ENCODE results near the gene SPATA1. TPM values are rescaled to one million over a fixed set of nuclear protein-coding genes. Genes with fewer than 3 reads are reported as not detected.

Gene SPATA1
- total and polyA plus RNA-seq, 12 donors, result 0.22 to 2.9 (median 1.5) TPM

DNA sequence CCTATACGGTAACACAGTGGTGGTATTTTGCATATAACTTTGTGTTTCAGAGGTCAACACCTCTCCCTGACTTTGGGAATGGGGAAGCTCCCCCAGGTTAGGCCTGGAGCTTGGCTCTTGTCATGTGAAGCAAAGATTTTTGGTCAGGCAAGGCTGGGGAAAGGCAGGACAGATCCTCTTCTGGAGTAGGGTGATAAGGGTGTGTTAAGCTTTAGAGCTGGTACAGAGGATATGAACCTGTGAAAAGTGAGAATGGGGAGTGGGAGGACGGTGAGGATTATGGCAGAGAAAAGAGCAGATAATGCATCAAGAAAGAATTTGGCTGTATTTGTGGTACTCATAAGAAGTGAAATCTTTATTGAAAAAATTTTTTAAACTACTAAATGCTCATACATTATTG, 24.9 kb upstream of the SPATA1 start:
- H3K9me3 ChIP-seq, result peaks cover 0 to 6% (median 0%) of the 10 kb centered on the region in 11 donors
- H3K36me3 ChIP-seq, result peaks cover 0 to 52% (median 14%) of the 10 kb centered on the region in 9 donors
- TF ChIP-seq, protein P1, sequence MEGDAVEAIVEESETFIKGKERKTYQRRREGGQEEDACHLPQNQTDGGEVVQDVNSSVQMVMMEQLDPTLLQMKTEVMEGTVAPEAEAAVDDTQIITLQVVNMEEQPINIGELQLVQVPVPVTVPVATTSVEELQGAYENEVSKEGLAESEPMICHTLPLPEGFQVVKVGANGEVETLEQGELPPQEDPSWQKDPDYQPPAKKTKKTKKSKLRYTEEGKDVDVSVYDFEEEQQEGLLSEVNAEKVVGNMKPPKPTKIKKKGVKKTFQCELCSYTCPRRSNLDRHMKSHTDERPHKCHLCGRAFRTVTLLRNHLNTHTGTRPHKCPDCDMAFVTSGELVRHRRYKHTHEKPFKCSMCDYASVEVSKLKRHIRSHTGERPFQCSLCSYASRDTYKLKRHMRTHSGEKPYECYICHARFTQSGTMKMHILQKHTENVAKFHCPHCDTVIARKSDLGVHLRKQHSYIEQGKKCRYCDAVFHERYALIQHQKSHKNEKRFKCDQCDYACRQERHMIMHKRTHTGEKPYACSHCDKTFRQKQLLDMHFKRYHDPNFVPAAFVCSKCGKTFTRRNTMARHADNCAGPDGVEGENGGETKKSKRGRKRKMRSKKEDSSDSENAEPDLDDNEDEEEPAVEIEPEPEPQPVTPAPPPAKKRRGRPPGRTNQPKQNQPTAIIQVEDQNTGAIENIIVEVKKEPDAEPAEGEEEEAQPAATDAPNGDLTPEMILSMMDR (IDR thresholded peaks at IDR 0.05), result no peak
- ATAC-seq, result no peak
- 81 to 93% methylated on average over 2 of the region's 2 CpGs for WGBS, 2 donors
- intact Hi-C loops (cut with DNase I), result loop anchor here in 1 of 10 donors (10.0 kb wide), 1 partner anchor 143 kb away; no protein-coding TSS in a partner anchor
- H3K27me3 ChIP-seq, result peaks cover 0 to 20% (median 15%) of the 10 kb centered on the region in 7 donors
- H3K4me1 ChIP-seq, result peaks cover 0 to 35% (median 23%) of the 10 kb centered on the region in 9 donors
- no peak overlapping the region for H3K27ac ChIP-seq
- peak overlapping the region in 1 of 10 donors; percentile 11 for H3K4me3 ChIP-seq
- DNase-seq, result no peak

DNA sequence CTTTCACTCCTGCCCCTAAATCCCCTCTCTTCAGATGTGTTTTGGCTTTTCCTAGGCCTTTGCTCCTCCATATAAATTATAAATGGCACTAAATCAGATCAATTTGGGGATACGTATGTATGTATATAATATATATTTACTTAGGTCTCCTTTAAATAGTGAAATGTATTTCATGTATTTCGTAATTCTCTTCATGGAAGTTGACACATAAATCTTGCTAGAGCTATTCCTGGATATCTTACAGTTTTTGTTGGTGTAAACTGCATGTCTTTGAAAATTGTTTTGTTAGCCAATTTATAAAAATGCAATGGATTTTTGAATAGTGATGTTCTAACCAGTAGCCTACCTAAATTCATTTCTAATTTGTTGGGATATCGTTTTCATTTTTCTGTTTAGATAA, 18.1 kb upstream of the SPATA1 start:
- WGBS, 2 donors, result 62 to 95% methylated on average over 3 of the region's 3 CpGs
- no peak for ATAC-seq
- TF ChIP-seq, protein P1 (IDR thresholded peaks at IDR 0.05), result no peak
- intact Hi-C loops (cut with DNase I), result loop anchor here in 1 of 10 donors (10.0 kb wide), 1 partner anchor 137 kb away; no protein-coding TSS in a partner anchor
- no peaks in the 10 kb centered on the region for H3K9me3 ChIP-seq
- no peak overlapping the region for H3K27ac ChIP-seq
- H3K27me3 ChIP-seq, result no peaks in the 10 kb centered on the region
- H3K4me3 ChIP-seq, result no peak overlapping the region
- peaks cover 0 to 72% (median 36%) of the 10 kb centered on the region in 9 donors for H3K36me3 ChIP-seq
- no peak for DNase-seq
- peaks cover 0 to 19% (median 0%) of the 10 kb centered on the region in 9 donors for H3K4me1 ChIP-seq

DNA sequence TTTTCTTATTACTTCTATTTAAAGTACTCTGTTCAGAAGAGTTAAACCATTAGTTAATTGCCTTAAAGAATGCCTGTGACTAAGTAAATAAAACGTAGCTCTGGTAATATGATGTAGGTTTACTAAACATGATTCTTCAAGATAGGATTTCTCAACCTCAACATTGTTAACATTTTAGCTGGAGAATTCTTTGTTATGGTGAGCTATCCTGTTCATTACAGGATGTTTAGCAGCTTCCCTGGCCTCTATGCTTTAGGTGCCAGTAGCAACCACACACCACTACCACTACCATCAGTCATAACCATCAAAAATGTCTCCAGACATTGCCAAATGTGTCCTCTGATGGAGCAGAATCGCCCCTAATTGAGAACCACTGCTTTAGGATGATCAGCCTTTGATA, 16.4 kb upstream of the SPATA1 start:
- ATAC-seq (no peak), DNase-seq (no peak)
- Histone ChIP-seq H3K27me3 (no peaks in the 10 kb centered on the region), H3K27ac (no peak overlapping the region), H3K4me1 (peaks cover 0 to 19% (median 0%) of the 10 kb centered on the region in 9 donors), H3K4me3 (no peak overlapping the region), H3K9me3 (no peaks in the 10 kb centered on the region), H3K36me3 (peaks cover 0 to 72% (median 35%) of the 10 kb centered on the region in 9 donors)
- TF ChIP-seq, protein P1 (IDR thresholded peaks at IDR 0.05), result no peak
- 91 to 94% methylated on average over 2 of the region's 2 CpGs for WGBS, 2 donors
- intact Hi-C loops (cut with DNase I), result loop anchor here in 1 of 10 donors (10.0 kb wide), 1 partner anchor 135 kb away; no protein-coding TSS in a partner anchor

DNA sequence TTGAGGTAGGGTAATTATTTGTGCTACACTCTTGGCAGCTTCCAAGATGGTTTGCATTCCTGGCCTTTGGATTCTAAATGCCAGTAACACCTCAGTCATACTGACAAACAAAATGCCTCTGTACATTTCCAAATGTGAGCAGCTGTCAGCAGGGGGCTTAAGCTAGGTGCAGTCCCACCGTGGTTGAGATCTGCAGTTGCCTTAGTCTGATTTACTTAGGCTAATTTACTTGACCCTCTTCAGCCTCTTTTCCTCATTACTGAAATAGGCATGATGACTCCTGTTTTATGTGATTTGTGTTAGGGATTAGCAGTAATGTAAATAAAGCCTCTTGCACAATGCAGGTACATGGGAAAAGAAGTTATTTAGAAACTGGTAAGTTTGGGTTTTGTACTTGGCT, 13.5 kb upstream of the SPATA1 start:
- H3K36me3 ChIP-seq, result peaks cover 0 to 88% (median 57%) of the 10 kb centered on the region in 9 donors
- WGBS, 2 donors, result 36 to 63% methylated on average over 1 of the region's 1 CpG
- no peak overlapping the region for H3K4me3 ChIP-seq
- H3K9me3 ChIP-seq, result no peaks in the 10 kb centered on the region
- intact Hi-C loops (cut with DNase I), result no loop called here
- H3K4me1 ChIP-seq, result peaks cover 0 to 19% (median 0%) of the 10 kb centered on the region in 9 donors
- H3K27ac ChIP-seq, result peak overlapping the region in 4 of 10 donors; percentile 5 to 45 (median 26)
- peak in 4 of 8 donors; percentile 34 to 74 (median 56) for ATAC-seq
- TF ChIP-seq, protein P1 (IDR thresholded peaks at IDR 0.05), result no peak
- no peaks in the 10 kb centered on the region for H3K27me3 ChIP-seq
- DNase-seq, result no peak
